Stomach (tissue), 4 donors: ENCODE data around the gene RIPOR1.

Experiments
- POLR2AphosphoS5 ChIP-seq, 3 donors: sonication (generic); formaldehyde crosslinking; IDR thresholded peaks; one replicate each; pipeline ENCODE4 v1.6.1; 2016; ENCODE audit warnings: antibody characterized with exemption in 3 of 3
- TF ChIP-seq, protein P1 (sequence below), 7 experiments: fragments of 450-650 bp in 4 of 7; fragments of 200-600 bp in 3 of 7; sonication (generic) in 3 of 7; IDR thresholded peaks; one replicate each; pipeline ENCODE4 v1.5.1; 2016 to 2019; ENCODE audit warnings: antibody characterized with exemption in 7 of 7, control low read depth in 2 of 7, mild to moderate bottlenecking in 1 of 7

DNA sequence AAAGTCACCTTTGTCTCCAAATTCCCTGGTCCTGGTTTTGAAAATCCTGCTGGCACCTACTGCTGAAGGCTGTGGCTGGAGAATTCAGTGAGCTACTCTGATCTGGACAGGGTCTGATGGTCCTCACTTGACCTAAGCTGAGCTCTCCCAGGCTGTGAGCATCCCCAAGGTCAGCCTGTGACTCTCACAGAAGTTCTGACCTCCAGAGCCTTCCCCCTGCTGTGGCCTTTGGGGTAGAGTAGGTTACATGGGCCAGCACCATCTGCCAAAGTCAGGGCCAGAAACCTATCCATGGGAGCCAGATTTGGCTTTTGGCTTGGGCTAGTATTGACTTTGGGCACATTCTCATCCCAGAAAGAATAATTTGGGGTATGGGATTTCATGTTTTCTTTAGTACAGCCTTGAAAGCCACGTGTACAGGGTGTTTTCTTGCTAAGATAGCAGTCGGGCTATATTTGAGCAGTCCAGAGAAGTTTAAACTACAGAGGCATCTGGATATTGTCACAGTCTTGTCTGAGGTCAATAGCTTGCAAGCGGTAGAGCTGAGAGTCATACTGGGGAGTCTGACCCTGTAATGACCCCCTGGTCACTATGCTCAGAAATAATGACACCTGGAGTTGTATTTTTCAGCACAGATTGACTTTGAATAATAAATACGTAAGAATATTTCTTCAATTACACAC lies 39.1 kb upstream of the RIPOR1 start:
- TF ChIP-seq POLR2AphosphoS5 (IDR thresholded peaks at IDR 0.05), result peak in 1 of 3 donors; percentile 16
- TF ChIP-seq, protein P1, sequence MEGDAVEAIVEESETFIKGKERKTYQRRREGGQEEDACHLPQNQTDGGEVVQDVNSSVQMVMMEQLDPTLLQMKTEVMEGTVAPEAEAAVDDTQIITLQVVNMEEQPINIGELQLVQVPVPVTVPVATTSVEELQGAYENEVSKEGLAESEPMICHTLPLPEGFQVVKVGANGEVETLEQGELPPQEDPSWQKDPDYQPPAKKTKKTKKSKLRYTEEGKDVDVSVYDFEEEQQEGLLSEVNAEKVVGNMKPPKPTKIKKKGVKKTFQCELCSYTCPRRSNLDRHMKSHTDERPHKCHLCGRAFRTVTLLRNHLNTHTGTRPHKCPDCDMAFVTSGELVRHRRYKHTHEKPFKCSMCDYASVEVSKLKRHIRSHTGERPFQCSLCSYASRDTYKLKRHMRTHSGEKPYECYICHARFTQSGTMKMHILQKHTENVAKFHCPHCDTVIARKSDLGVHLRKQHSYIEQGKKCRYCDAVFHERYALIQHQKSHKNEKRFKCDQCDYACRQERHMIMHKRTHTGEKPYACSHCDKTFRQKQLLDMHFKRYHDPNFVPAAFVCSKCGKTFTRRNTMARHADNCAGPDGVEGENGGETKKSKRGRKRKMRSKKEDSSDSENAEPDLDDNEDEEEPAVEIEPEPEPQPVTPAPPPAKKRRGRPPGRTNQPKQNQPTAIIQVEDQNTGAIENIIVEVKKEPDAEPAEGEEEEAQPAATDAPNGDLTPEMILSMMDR (IDR thresholded peaks at IDR 0.05), result no peak
